Activated B cell treated with CpG ODN at 0.5 μM for 24 hours (primary cell): Measurements from ENCODE around the gene XAGE3. TPM values are rescaled to one million over a fixed set of nuclear protein-coding genes. Genes with fewer than 3 reads are reported as not detected.
A peak's percentile ranks its signal among the peaks of the same experiment; 100 is the strongest.
"Not testable (repeated sequence)": the region's sequence is repeated elsewhere in the genome, so short reads cannot be mapped to it uniquely, and the experiment has no call there.

Source experiments
- ATAC-seq: fragments of 200-7000 bp; cut with Tn5 transposase; one replicate; pipeline ENCODE4 v1.10.0; 2021; ENCODE audit warnings: low read depth, mild to moderate bottlenecking, moderate library complexity
- CTCF ChIA-PET: fragments of 350-600 bp; sonication (Branson Sonifier 250); formaldehyde crosslinking; loops from one replicate; lab custom pipeline; 2021; ENCODE audit warnings: antibody characterized with exemption; lab: Charles Lee
- POLR2A ChIA-PET: fragments of 350-600 bp; sonication (Branson Sonifier 250); formaldehyde crosslinking; loops from one replicate; lab custom pipeline; 2021; ENCODE audit warnings: antibody characterized with exemption; lab: Charles Lee
- DNase-seq: peaks from one replicate; pipeline ENCODE4 v3.0.0; 2022
- H3K27ac Mint-ChIP-seq: one replicate; pipeline ENCODE4 v1.8.0; 2020; ENCODE audit warnings: mixed read lengths
- H3K27me3 Mint-ChIP-seq: one replicate; pipeline ENCODE4 v1.8.0; 2021; ENCODE audit warnings: mixed read lengths
- H3K36me3 Mint-ChIP-seq: one replicate; pipeline ENCODE4 v1.8.0; 2021; ENCODE audit warnings: low read depth, mixed read lengths
- H3K4me1 Mint-ChIP-seq: one replicate; pipeline ENCODE4 v1.8.0; 2021; ENCODE audit warnings: mixed read lengths
- H3K4me3 Mint-ChIP-seq: one replicate; pipeline ENCODE4 v1.8.0; 2020; ENCODE audit warnings: mild to moderate bottlenecking, mixed read lengths
- H3K9me3 Mint-ChIP-seq: one replicate; pipeline ENCODE4 v1.8.0; 2020; ENCODE audit warnings: mixed read lengths
- intact Hi-C: fragments of 100-400 bp; cut with micrococcal nuclease; formaldehyde crosslinking; loops from one replicate; pipeline ENCODE4 v1.15.1; 2024
- total RNA-seq: library from RNA; stranded (reverse); gene quantifications from 2 replicates; pipeline ENCODE4 v1.2.3, GENCODE V29; 2022
- TF ChIP-seq, protein P1 (sequence below): fragments of 200-600 bp; IDR thresholded peaks from one replicate; pipeline ENCODE4 v1.8.0; 2022; ENCODE audit warnings: antibody characterized with exemption, mild to moderate bottlenecking

XAGE3 gene, protein sequence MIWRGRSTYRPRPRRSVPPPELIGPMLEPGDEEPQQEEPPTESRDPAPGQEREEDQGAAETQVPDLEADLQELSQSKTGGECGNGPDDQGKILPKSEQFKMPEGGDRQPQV
- not detected in 2 replicates for total RNA-seq

DNA sequence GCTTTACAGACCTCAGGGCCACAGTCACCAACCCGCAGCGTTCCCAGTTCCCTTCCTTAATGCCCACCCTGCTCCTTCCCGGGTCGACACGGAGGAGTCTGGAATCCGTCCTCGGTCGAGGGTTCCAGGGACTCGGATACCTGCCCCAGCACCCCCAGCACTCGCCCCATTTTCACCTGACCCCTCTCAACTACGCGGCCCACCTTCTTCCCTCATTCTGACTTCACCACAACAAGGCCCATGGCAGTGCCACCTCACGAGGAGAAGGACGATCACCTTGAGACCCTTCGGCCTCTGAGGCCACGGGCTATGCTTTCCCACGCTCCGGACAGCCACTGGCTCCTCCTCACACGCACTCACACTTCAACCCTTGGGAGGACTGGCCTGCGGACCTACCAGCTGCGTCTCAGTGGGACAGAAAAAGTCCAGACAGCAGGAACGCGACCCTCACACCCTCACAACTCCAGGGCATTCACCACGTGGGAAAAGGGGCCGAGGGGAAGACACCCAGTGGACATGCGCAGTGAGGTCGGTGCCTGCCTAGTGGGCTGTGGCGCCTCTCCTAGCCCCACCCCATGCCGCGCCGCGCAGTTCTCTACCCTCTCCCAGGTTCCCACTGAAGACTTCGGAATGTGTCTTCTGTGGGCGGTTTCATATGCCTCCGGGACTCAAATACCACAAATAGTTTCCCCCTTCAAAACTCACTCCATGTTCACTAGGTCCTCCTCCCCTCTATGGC, at the start of gene XAGE3:
XAGE3 (minus strand) TSS at position 474 of the 739 bp plus-strand sequence. CDS start 950 bp downstream, outside the sequence.
- ChIA-PET POLR2A (no interaction called here), CTCF (no interaction called here)
- Mint-ChIP-seq H3K27ac (no peak within 1 kb of the TSS), H3K4me3 (no peak within 1 kb of the TSS), H3K9me3 (no peaks in the 10 kb centered on the region), H3K4me1 (no peaks in the 10 kb centered on the region), H3K36me3 (no peaks in the 10 kb centered on the region), H3K27me3 (peaks cover 5% of the 10 kb centered on the region)
- intact Hi-C loops: no loop called here
- TF ChIP-seq, protein P1, sequence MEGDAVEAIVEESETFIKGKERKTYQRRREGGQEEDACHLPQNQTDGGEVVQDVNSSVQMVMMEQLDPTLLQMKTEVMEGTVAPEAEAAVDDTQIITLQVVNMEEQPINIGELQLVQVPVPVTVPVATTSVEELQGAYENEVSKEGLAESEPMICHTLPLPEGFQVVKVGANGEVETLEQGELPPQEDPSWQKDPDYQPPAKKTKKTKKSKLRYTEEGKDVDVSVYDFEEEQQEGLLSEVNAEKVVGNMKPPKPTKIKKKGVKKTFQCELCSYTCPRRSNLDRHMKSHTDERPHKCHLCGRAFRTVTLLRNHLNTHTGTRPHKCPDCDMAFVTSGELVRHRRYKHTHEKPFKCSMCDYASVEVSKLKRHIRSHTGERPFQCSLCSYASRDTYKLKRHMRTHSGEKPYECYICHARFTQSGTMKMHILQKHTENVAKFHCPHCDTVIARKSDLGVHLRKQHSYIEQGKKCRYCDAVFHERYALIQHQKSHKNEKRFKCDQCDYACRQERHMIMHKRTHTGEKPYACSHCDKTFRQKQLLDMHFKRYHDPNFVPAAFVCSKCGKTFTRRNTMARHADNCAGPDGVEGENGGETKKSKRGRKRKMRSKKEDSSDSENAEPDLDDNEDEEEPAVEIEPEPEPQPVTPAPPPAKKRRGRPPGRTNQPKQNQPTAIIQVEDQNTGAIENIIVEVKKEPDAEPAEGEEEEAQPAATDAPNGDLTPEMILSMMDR: no peak
- ATAC-seq: no peak
- no peak for DNase-seq

DNA sequence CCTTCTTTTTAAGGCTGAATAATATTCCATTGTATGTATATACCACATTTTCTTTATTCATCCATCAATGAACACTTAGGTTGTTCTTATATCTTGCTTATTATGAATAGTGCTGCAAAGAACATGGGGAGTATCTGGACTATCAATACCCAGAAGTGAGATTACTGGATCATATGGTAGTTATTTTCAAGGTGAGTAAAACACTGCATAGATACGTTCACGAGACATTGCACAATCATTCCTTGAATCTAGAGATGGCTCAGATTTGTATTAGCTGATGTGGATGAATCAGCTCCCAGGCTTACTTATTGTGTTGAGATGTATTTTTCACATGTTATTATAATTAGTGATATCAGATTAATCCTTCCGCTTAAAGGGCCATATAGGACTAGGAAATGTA, 46.8 kb upstream of the XAGE3 start:
- ATAC-seq, CTCF ChIA-PET, H3K36me3 Mint-ChIP-seq, POLR2A ChIA-PET, intact Hi-C loops, H3K27me3 Mint-ChIP-seq, H3K9me3 Mint-ChIP-seq, H3K4me1 Mint-ChIP-seq, H3K4me3 Mint-ChIP-seq, DNase-seq, H3K27ac Mint-ChIP-seq: not testable (repeated sequence)

DNA sequence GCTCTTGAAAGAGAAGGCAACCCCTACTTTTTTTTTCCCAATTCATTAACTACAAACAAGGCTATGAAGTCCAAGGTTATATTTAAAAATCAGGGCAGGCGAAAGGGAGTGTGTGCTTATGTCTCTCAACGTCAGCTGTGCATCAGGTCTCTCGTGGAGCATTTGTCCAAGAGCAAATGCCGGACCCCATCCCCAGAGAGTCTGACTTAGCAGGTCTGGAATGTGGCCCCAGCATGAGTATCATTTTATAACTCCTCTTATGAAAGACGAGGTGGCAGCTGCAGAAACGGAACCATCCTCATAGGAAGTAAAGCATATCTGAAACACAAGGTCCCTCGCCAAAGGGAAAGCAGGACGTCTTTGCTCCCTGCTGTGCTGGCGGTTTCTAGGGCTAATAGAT, 45.8 kb upstream of the XAGE3 start:
- DNase-seq, H3K27me3 Mint-ChIP-seq, ATAC-seq, H3K4me1 Mint-ChIP-seq, H3K9me3 Mint-ChIP-seq, POLR2A ChIA-PET, H3K27ac Mint-ChIP-seq, H3K36me3 Mint-ChIP-seq, CTCF ChIA-PET, intact Hi-C loops, H3K4me3 Mint-ChIP-seq: not testable (repeated sequence)

DNA sequence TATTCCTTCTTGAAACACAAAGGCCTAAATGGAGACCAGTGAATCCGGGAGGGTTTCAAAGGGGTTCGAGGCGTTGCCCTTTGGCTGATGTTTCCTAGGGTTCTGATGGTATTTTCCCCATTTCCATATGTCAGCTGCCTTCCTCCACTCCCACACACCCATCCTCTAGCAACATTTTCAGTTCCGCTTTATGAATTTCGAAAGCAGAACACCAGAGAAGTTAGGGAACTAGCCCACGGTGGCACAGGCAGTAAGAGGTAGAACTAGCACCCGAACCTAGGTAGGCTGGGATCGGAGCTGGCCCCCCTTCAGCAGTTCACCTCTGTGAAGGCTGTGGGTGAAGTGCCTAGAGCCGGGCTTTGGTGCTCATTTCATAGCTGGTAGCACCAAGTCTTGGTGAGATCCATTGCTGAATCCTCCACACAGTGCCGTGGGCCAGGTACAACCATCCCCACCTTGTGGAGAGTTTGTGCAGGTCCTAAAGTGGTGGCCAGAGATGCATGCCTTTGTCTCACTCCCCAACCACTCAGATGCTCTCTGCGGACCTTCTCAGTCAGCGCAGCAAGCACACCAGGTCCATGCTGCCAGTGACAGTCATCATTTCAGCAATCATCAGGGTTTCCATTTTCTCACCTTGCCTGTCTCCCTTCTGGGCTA, 41.6 kb upstream of the XAGE3 start:
- POLR2A ChIA-PET, H3K9me3 Mint-ChIP-seq, H3K27ac Mint-ChIP-seq, H3K4me1 Mint-ChIP-seq, CTCF ChIA-PET, intact Hi-C loops, H3K27me3 Mint-ChIP-seq, H3K4me3 Mint-ChIP-seq, DNase-seq, H3K36me3 Mint-ChIP-seq, ATAC-seq: not testable (repeated sequence)

DNA sequence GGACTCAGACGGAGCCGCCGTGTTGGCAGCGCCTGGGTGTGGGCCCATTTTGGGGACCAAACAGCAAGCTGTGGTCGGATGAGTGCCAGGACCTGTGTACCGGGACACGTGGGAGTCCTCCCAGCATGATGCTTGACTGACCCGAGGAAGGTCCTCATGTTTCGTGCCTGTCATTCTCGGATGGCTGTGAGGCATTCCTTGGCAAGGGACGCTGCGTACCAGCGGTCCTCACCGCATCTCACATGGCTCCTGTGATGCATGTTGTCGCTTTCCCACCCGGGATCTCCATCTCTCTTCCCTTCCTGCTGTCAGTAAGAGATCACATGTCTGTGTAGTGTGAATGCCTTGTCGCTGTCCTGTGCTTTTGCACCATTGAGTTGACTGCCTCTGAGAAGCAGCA, 40.0 kb upstream of the XAGE3 start:
- H3K4me3 Mint-ChIP-seq, POLR2A ChIA-PET, intact Hi-C loops, H3K4me1 Mint-ChIP-seq, CTCF ChIA-PET, ATAC-seq, H3K9me3 Mint-ChIP-seq, H3K36me3 Mint-ChIP-seq, H3K27ac Mint-ChIP-seq, DNase-seq, H3K27me3 Mint-ChIP-seq: not testable (repeated sequence)

DNA sequence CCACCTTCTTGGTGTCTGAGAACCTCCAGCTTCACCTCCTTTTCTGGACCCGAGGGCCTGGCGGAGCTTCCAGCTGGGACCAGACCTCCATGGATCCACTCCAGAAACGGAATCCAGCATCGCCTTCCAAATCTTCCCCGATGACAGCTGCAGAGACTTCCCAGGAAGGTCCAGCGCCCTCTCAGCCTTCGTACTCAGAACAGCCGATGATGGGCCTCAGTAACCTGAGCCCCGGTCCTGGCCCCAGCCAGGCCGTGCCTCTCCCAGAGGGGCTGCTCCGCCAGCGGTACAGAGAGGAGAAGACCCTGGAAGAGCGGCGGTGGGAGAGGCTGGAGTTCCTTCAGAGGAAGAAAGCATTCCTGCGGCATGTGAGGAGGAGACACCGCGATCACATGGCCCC, 39.3 kb upstream of the XAGE3 start:
- ATAC-seq, H3K4me3 Mint-ChIP-seq, CTCF ChIA-PET, H3K4me1 Mint-ChIP-seq, POLR2A ChIA-PET, intact Hi-C loops, DNase-seq, H3K27me3 Mint-ChIP-seq, H3K36me3 Mint-ChIP-seq, H3K27ac Mint-ChIP-seq, H3K9me3 Mint-ChIP-seq: not testable (repeated sequence)

DNA sequence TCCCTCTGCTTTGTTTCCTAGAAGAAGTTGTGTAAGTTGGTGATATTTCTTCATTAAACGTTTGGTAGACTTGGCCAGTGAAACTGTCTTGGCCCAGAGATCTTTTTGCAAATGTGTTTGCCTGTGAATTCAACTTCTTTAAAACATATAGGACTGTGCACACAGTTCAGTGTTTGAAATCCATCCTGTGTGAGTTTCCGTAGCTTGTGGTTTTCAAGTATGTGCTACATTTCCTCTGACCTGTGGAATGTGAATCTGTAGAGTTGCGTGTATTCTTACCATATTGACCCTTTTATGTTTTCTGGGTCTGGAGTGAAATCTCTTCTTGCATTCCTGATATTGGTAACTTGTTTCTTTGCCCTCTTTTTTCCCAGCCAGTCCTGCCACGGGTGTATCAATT, 38.2 kb upstream of the XAGE3 start:
- H3K4me1 Mint-ChIP-seq, H3K27ac Mint-ChIP-seq, intact Hi-C loops, CTCF ChIA-PET, H3K4me3 Mint-ChIP-seq, H3K36me3 Mint-ChIP-seq, H3K9me3 Mint-ChIP-seq, POLR2A ChIA-PET, H3K27me3 Mint-ChIP-seq, ATAC-seq, DNase-seq: not testable (repeated sequence)

DNA sequence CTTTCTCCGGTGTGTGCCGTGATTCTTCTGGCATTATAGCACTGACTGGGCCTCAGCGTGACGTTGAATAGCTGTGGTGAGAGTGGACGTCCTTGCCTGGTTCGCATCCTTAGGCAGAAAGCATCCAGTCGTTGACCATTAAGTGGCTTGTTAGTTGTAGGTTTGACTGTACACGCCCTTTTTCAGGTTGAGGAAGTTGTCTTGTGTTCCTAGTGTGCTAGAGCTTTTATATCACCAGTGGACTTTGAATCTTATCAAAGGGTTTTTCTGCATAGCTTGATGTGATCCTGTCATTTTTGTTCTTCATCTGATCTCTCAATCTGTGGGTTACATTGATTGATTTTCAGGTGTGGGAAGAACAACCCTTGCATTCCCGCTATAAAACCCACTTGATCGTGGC, 37.6 kb upstream of the XAGE3 start:
- intact Hi-C loops: not testable (repeated sequence)

DNA sequence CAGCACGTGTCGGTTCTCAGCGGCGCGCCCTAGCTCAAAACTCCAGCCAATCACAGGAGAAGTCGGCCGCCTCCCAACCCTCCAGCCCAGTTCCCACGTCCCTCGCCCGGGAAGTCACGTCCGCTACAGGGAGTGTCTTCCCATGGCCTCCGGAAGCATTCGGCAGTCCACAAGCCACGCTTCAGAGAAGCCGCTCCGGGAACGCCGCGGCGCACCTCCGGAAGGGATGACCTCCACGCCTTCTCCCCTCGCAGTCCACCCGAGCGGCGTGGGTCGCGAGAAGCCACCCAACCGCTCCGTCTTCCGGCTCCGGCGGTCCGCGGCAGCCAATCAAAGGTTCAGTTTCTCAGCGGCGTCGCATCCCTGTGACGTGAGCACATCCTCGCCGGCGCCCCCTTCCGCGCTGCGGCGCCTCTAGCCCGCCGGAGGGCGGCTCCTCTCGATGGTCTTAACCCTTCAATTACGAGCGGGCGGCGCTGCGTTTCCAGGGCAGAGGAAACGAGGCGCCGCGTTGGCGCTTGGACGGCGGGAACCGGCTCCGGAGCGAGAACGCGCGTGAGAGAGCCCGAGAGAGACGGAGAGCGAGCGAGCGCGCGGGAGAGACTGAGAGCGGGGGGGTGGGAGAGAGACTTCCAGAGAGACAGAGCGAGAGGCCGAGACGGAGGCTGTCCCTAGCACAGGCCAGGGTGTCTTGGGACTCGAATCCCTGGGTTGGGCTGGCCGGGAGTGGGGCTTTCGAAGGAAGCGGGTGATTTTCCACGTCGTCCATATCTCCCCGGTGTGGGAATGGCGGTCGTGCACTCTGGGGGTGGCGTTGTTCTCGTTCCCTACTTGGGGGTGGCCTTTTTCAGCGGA, 29.2 kb upstream of the XAGE3 start, which contains the start of gene FAM156B:
FAM156B (plus strand) TSS at position 476 of the 855 bp plus-strand sequence. CDS start 9,896 bp downstream, outside the sequence.
- POLR2A ChIA-PET, H3K4me3 Mint-ChIP-seq, H3K4me1 Mint-ChIP-seq, H3K9me3 Mint-ChIP-seq, DNase-seq, H3K27ac Mint-ChIP-seq, CTCF ChIA-PET, H3K36me3 Mint-ChIP-seq, intact Hi-C loops, H3K27me3 Mint-ChIP-seq: not testable (repeated sequence)
- peak; percentile 80 for ATAC-seq

More for the DNA sequence above, 37.6 kb upstream of the XAGE3 start:
- H3K27me3 Mint-ChIP-seq, H3K4me3 Mint-ChIP-seq, ATAC-seq, H3K9me3 Mint-ChIP-seq, H3K36me3 Mint-ChIP-seq, H3K27ac Mint-ChIP-seq, DNase-seq, POLR2A ChIA-PET, CTCF ChIA-PET, H3K4me1 Mint-ChIP-seq: not testable (repeated sequence)

DNA sequence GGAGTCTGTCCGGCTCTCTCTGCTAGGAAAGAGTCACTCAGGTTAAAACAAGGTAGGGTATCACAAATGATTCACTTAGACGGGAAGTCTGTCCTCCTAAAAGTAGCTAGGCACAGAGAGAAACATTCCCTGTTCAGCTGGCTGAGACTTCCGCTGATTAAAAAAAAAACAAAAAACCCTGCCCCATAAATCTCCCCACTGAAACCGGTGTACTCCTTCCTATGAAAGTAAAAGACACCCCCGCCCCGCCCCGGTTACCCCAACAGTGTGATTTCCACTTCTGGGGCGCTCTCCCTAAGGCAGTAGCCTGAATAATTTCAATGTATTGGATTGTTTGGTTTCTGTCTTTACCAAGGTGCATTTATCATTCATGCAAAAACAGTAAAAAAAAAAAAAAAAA, 28.6 kb upstream of the XAGE3 start:
- H3K4me1 Mint-ChIP-seq, H3K4me3 Mint-ChIP-seq, POLR2A ChIA-PET, H3K36me3 Mint-ChIP-seq, CTCF ChIA-PET, intact Hi-C loops, H3K27ac Mint-ChIP-seq, H3K27me3 Mint-ChIP-seq, H3K9me3 Mint-ChIP-seq, DNase-seq: not testable (repeated sequence)
- peak; percentile 12 for ATAC-seq
